AG10803 (cell line): ENCODE measurements around the gene FMOD.

Source experiments
- DNase-seq: peaks from one replicate; pipeline ENCODE4 v3.0.0; 2010; ENCODE audit warnings: low read depth
- H3K4me3 ChIP-seq: 2 replicates; pipeline ENCODE4 v1.5.1; 2011; ENCODE audit warnings: mild to moderate bottlenecking, low read length, control low read depth
- TF ChIP-seq, protein P1 (sequence below): conservative IDR thresholded peaks from 2 replicates; pipeline ENCODE4 v1.5.1; 2011; ENCODE audit warnings: mild to moderate bottlenecking, low read length, control low read depth, inconsistent platforms

The FMOD gene

GRCh38 chr1:203368624-203369451 lies 17.9 kb upstream of the FMOD start:
- DNase-seq: peak; percentile 96
- no peak overlapping the region for H3K4me3 ChIP-seq
- TF ChIP-seq, protein P1, sequence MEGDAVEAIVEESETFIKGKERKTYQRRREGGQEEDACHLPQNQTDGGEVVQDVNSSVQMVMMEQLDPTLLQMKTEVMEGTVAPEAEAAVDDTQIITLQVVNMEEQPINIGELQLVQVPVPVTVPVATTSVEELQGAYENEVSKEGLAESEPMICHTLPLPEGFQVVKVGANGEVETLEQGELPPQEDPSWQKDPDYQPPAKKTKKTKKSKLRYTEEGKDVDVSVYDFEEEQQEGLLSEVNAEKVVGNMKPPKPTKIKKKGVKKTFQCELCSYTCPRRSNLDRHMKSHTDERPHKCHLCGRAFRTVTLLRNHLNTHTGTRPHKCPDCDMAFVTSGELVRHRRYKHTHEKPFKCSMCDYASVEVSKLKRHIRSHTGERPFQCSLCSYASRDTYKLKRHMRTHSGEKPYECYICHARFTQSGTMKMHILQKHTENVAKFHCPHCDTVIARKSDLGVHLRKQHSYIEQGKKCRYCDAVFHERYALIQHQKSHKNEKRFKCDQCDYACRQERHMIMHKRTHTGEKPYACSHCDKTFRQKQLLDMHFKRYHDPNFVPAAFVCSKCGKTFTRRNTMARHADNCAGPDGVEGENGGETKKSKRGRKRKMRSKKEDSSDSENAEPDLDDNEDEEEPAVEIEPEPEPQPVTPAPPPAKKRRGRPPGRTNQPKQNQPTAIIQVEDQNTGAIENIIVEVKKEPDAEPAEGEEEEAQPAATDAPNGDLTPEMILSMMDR: peak; percentile 81

DNA sequence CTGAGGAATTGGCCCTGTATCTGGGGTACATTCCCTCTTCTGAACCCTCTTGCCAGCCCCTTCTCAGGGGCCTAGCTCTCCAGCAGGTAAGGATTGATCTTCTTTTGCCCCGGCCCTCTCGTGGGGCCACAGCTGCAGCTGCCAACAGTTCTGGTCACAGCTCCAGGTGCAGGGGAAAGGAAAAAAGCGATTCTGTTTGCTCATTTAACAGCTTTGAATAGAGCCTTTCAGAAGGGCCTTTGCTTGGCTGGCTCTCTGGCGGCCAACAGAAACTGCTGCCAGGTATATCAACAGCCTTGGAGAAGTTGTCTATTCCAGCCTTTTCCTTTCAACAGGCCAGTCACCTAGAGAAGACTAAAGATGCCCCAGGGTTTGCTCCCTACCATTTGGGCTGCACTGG lies 16.1 kb upstream of the FMOD start:
- no peak for DNase-seq
- TF ChIP-seq, protein P1: no peak
- H3K4me3 ChIP-seq: no peak overlapping the region

DNA sequence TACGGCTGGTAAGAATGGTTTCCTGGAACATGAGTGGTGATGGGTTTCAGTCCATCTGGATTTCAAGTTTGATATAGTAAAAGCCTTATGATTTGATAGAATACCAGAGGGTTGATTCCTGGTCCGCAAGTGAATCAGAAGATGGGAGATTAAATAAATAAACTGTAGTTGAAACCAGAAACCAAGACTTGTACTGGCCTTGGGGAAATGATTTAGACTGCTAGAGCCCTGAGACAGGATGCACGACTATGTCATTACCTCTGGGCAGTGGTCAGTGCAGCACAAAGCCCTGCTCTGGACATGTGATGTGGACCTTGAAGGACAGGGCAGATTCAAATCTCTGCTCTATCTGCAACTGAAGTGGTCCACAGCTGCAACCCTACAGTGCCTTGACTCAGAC lies 15.6 kb upstream of the FMOD start:
- TF ChIP-seq, protein P1: no peak
- H3K4me3 ChIP-seq: no peak overlapping the region
- no peak for DNase-seq

- no peak overlapping the region for H3K4me3 ChIP-seq
- TF ChIP-seq, protein P1: no peak
- no peak for DNase-seq
These were observed 13.9 kb upstream of the FMOD start for GRCh38 chr1:203364806-203365205.

DNA sequence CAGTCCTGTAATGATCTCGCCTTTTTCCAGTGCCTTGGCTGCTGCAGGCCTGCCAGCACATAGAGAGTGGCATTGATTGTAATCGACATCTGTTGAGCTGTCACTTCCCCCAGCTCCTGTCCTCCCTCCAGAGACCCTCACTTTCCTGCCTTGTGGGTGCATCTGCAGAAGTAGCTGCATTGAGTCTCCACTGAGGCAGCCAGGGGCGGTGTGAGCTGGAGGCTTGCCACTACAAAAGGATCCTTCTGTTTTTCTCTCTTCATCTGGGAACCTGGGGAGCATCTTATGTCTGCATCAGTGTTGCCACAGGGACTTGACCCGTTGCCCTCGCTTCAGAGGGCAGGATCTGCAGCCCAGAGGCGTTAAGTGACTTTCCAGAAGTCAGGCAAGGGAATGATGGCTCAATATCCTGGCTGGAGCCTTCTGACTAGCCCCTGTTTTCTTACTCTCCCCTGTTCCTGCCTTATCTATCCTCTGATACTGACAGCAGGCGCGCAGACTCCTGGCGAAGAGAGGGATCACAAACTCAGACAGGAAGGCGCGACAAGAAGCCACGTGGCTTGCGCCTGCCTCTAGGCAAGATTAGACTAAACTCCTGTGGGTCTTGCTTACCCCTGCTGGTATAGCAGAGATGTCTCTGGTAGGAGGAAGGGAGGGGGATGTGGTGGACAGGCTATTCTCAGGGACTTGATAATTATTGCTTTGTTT lies 13.3 kb upstream of the FMOD start:
- DNase-seq: no peak
- no peak overlapping the region for H3K4me3 ChIP-seq
- TF ChIP-seq, protein P1: no peak

- no peak overlapping the region for H3K4me3 ChIP-seq
- TF ChIP-seq, protein P1: no peak
These were observed 11.8 kb upstream of the FMOD start for GRCh38 chr1:203362720-203363025.

More at GRCh38 chr1:203362720-203363025, 11.8 kb upstream of the FMOD start:
- peak; percentile 18 for DNase-seq
